ENCODE data around the gene STMN1.

GRCh38 chr1:25895365-25895990, 10.7 kb downstream of the STMN1 start:
- TF ChIP-seq POLR2A (IDR thresholded peaks at IDR 0.05): no peak
- TF ChIP-seq CTCF (IDR thresholded peaks at IDR 0.05): peak in 2 of 3 donors; percentile 36 to 91

Data from lower leg skin (tissue), 3 donors.